Neutrophil (primary cell): ENCODE measurements around the gene R3HDM1.
"Not testable (repeated sequence)": the region's sequence is repeated elsewhere in the genome, so short reads cannot be mapped to it uniquely, and the experiment has no call there.

ENCODE experiments used
- H3K27ac ChIP-seq: fragments of 200-600 bp; sonication (generic); 2 replicates; pipeline ENCODE4 v1.5.1; 2016; ENCODE audit warnings: mild to moderate bottlenecking, moderate library complexity
- H3K27me3 ChIP-seq: fragments of 200-600 bp; sonication (generic); 2 replicates; pipeline ENCODE4 v1.6.0; 2016; ENCODE audit warnings: mild to moderate bottlenecking
- H3K36me3 ChIP-seq: fragments of 200-600 bp; sonication (generic); 2 replicates; pipeline ENCODE4 v1.5.1; 2017
- H3K4me1 ChIP-seq, 2 experiments: fragments of 200-600 bp in 1 of 2; sonication (generic) in 1 of 2; 1 replicate in 1 of 2; 2 replicates in 1 of 2; pipeline versions ENCODE4 v1.5.1 to v1.6.1; 2013 to 2016; ENCODE audit warnings: low read depth in 1 of 2, low read length in 1 of 2, mild to moderate bottlenecking in 1 of 2, moderate library complexity in 1 of 2; ENCODE audit not compliant: control insufficient read depth in 1 of 2, insufficient read depth in 1 of 2
- H3K4me3 ChIP-seq, 2 experiments: fragments of 200-600 bp in 1 of 2; sonication (generic) in 1 of 2; 1 replicate in 1 of 2; 2 replicates in 1 of 2; pipeline ENCODE4 v1.5.1; 2013 to 2016; ENCODE audit warnings: low read depth in 1 of 2, low read length in 1 of 2, mild to moderate bottlenecking in 1 of 2, moderate library complexity in 1 of 2
- H3K9me3 ChIP-seq: fragments of 200-600 bp; sonication (generic); 2 replicates; pipeline ENCODE4 v1.5.1; 2016
- TF ChIP-seq, protein P1 (sequence below): fragments of 200-600 bp; sonication (generic); IDR thresholded peaks from 2 replicates; pipeline ENCODE4 v1.5.1; 2016; ENCODE audit warnings: antibody characterized with exemption

R3HDM1 gene

DNA sequence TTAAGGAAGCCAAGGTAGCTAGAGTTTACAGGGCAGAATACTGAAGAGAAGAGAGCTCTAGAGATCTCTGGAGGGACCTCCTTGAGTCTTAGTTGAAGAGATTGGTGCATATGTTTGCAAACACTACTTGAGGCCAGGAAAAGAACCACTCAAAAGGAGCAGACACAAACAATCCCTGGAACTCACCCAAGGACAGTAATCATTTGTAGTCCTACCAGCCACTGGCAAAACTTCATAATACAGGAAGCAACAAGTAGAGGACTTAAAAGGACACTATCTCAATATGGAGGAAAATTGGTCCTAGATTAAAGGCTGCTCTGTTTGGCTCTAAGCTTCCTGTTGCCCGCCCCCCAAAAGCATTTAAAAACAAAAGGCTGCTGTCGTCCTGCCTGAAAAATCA lies 163.4 kb downstream of the R3HDM1 start:
- Histone ChIP-seq H3K4me3 (no peak overlapping the region), H3K27me3 (no peaks in the 10 kb centered on the region), H3K36me3 (no peaks in the 10 kb centered on the region), H3K4me1 (no peaks in the 10 kb centered on the region), H3K27ac (no peak overlapping the region), H3K9me3 (no peaks in the 10 kb centered on the region)
- TF ChIP-seq, protein P1, sequence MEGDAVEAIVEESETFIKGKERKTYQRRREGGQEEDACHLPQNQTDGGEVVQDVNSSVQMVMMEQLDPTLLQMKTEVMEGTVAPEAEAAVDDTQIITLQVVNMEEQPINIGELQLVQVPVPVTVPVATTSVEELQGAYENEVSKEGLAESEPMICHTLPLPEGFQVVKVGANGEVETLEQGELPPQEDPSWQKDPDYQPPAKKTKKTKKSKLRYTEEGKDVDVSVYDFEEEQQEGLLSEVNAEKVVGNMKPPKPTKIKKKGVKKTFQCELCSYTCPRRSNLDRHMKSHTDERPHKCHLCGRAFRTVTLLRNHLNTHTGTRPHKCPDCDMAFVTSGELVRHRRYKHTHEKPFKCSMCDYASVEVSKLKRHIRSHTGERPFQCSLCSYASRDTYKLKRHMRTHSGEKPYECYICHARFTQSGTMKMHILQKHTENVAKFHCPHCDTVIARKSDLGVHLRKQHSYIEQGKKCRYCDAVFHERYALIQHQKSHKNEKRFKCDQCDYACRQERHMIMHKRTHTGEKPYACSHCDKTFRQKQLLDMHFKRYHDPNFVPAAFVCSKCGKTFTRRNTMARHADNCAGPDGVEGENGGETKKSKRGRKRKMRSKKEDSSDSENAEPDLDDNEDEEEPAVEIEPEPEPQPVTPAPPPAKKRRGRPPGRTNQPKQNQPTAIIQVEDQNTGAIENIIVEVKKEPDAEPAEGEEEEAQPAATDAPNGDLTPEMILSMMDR, result no peak

DNA sequence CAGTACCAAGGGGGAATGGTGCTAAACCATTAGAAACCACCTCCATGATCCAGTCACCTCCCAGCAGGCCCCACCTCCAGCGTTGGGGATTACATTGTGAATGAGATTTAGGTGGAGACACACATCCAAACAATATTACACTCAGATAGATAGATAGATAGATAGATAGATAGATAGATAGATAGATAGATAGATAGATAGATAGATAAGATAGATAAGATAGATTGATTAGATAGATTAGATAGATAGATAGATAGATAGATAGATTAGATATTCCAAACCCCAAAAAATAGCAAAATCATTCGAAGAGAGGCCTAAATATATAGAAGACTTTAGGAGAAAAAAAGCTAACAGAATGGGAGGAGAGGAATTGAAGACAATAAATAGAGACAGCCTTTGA lies 167.6 kb downstream of the R3HDM1 start:
- Histone ChIP-seq H3K4me1 (no peaks in the 10 kb centered on the region), H3K9me3 (no peaks in the 10 kb centered on the region), H3K27me3 (no peaks in the 10 kb centered on the region), H3K36me3 (no peaks in the 10 kb centered on the region), H3K27ac (no peak overlapping the region), H3K4me3 (no peak overlapping the region)
- TF ChIP-seq, protein P1, result no peak

DNA sequence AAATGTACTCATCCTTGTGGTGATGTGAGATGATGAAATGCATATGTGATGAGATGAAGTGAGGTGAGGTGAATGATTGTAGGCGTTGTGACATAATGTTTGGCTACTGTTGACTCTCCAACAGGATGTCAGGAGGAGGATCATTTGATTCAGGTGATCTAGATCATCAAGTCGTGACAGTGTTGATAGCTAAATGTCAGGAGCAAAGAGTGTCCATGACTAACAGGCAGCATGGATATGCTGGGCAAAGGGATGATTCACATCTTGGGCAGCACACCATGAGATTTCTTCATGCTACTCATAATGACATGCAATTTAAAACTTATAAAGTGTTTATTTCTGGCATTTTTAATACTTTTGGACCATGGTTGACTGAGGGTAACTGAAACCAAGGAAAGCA lies 170.2 kb downstream of the R3HDM1 start:
- TF ChIP-seq, protein P1, result no peak
- H3K9me3 ChIP-seq, result no peaks in the 10 kb centered on the region
- H3K4me3 ChIP-seq, result no peak overlapping the region
- no peaks in the 10 kb centered on the region for H3K36me3 ChIP-seq
- H3K27ac ChIP-seq, result no peak overlapping the region
- no peaks in the 10 kb centered on the region for H3K27me3 ChIP-seq
- H3K4me1 ChIP-seq, result no peaks in the 10 kb centered on the region

DNA sequence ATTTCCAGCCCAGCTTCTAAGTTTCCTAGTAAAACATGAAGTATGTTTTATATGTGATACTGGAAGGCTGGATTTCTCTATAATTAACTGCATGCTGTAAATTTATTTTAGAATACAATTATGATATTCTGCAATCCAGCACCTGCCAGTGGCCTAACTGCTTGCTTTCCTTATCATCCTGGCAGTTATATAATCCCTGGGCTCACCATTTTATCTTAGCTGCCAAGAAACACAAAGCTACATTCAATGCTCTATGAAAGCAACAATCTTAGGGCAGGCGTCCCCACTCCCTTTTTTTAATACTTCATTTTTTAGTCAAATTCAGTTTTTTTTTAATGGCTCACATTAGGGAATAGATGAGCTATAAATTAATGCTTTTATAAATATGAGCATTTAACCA lies 172.0 kb downstream of the R3HDM1 start:
- TF ChIP-seq, protein P1, result no peak
- H3K4me3 ChIP-seq, result no peak overlapping the region
- no peaks in the 10 kb centered on the region for H3K9me3 ChIP-seq
- no peaks in the 10 kb centered on the region for H3K27me3 ChIP-seq
- H3K36me3 ChIP-seq, result no peaks in the 10 kb centered on the region
- H3K4me1 ChIP-seq, result no peaks in the 10 kb centered on the region
- H3K27ac ChIP-seq, result no peak overlapping the region

DNA sequence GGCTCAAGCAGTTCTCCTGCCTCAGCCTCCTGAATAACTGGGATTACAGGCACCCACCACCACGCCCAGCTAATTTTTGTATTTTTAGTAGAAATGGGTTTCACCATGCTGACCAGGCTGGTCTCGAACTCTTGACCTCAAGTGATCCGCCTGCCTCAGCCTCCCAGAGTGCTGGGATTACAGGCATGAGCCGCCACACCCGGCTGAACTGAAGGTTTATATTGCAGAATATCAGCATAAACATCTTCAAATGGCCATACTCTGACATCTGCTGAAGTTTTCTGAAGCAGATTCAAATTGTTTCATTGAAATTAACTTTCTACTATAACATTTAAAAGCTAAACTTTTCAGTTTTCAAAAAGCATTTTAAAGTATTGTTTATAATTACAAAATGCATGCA lies 172.8 kb downstream of the R3HDM1 start:
- not testable (repeated sequence) for H3K9me3 ChIP-seq, H3K4me1 ChIP-seq, H3K36me3 ChIP-seq, H3K27ac ChIP-seq, H3K27me3 ChIP-seq, H3K4me3 ChIP-seq

DNA sequence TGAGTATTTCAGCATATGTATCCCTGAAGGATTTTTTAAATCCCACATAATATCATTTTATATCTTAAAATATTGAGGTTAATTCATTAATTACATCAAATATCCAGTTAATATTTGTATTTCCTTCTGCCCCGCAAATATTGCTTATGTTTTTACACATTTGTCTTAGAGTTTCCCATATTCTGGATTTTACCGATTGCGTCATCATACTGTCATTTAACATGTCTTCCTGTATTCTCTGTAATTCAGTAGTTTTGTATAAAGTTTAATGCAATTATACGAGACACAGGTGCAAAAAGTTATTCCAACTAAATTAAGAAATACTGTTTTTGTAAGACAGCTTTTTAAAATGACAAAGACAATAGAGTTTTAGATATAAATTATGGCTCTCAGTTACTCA lies 176.9 kb downstream of the R3HDM1 start:
- Histone ChIP-seq H3K4me1 (no peaks in the 10 kb centered on the region), H3K4me3 (no peak overlapping the region), H3K27ac (no peak overlapping the region), H3K9me3 (no peaks in the 10 kb centered on the region), H3K36me3 (no peaks in the 10 kb centered on the region), H3K27me3 (no peaks in the 10 kb centered on the region)
- TF ChIP-seq, protein P1, result no peak
